SK-N-SH (cell line): ENCODE data around the gene NME9.

Source experiments
- CHD2 ChIP-seq: fragments of 150-350 bp; IDR thresholded peaks from 2 replicates; pipeline ENCODE4 v1.6.1; 2018; ENCODE audit warnings: low read length; ENCODE audit not compliant: partially characterized antibody
- CTCF ChIP-seq: fragments of 200-600 bp; sonication (generic); IDR thresholded peaks from 2 replicates; pipeline ENCODE4 v1.6.1; 2017; ENCODE audit warnings: antibody characterized with exemption, mild to moderate bottlenecking, moderate library complexity
- EP300 ChIP-seq, 2 experiments: IDR thresholded peaks; 2 replicates each; pipeline versions ENCODE4 v1.4.0 to v1.6.1; 2012; ENCODE audit warnings: borderline replicate concordance in 1 of 2, low read depth in 1 of 2, low read length in 1 of 2
- FOSL2 ChIP-seq: IDR thresholded peaks from 2 replicates; pipeline ENCODE4 v1.4.0; 2012; ENCODE audit warnings: low read depth, mild to moderate bottlenecking, moderate library complexity, borderline replicate concordance
- GABPA ChIP-seq: IDR thresholded peaks from 2 replicates; pipeline ENCODE4 v1.4.0; 2012; ENCODE audit warnings: low read depth, mild to moderate bottlenecking
- REST ChIP-seq: IDR thresholded peaks from 2 replicates; pipeline ENCODE4 v1.6.1; 2012; ENCODE audit warnings: mild to moderate bottlenecking, low read depth, low read length, moderate library complexity
- SMC3 ChIP-seq: IDR thresholded peaks from 2 replicates; pipeline ENCODE4 v1.6.1; 2012; ENCODE audit warnings: low read depth, low read length, improper control_type of control experiment
- TCF12 ChIP-seq: IDR thresholded peaks from 2 replicates; pipeline ENCODE4 v1.4.0; 2012

- TF ChIP-seq CTCF: no peak
- no peak for TF ChIP-seq TCF12
- TF ChIP-seq REST: no peak
- TF ChIP-seq EP300 (IDR thresholded peaks at IDR 0.05; ENCODE audit: borderline replicate concordance in 1 of 2, low read depth in 1 of 2, low read length in 1 of 2): no peak
- TF ChIP-seq FOSL2: no peak
- no peak for TF ChIP-seq CHD2
- no peak for TF ChIP-seq GABPA
- no peak for TF ChIP-seq SMC3
Measured at GRCh38 chr3:138377804-138378203, 48.2 kb upstream of the NME9 start.
